GM19397 (cell line): ENCODE results near the gene PREP.

Experiments used
- ATAC-seq: cut with Tn5 transposase; IDR thresholded peaks from one replicate; pipeline ENCODE4 v1.9.1; 2021; ENCODE audit warnings: mild to moderate bottlenecking, moderate library complexity; ENCODE audit not compliant: unreplicated experiment

The PREP gene

DNA sequence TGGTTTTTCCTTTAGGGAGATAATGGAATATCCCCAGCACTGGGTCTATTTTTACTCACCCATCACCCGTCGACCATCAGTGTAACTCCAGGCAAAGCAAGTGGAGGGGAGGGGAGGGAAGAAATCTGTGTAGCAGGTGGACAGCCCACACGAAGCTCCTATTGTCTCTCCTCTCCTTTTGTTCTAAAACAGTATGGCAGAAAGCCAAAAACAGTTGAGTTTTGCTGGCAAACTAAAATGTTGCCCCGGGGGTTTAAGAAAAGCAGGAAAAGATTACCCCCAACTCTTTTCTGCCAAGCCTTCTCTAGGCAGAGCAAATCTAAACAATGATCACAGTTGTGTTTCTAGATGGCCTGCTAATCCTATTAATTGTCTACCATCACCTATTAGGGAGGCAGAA, 89.7 kb downstream of the PREP start:
- ATAC-seq, result no peak

DNA sequence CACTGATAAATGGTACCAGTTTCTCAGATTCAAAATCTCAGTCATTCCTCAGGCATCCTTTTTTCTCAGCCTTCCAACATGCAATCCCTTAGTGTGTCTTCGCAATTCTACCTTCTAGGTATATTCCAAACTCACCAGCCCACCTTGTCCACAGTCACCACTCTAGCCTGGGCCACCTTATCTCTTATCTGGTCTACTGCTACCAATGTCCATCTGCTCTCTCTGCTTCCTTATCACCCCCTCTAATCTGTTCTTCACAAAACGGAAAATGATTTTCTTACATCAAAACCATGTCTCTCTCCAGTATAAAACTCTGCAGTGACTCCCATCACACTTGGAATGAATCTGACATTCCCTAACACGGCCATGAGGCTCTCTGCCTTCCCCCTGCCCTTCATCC, 91.9 kb downstream of the PREP start:
- ATAC-seq, result no peak

DNA sequence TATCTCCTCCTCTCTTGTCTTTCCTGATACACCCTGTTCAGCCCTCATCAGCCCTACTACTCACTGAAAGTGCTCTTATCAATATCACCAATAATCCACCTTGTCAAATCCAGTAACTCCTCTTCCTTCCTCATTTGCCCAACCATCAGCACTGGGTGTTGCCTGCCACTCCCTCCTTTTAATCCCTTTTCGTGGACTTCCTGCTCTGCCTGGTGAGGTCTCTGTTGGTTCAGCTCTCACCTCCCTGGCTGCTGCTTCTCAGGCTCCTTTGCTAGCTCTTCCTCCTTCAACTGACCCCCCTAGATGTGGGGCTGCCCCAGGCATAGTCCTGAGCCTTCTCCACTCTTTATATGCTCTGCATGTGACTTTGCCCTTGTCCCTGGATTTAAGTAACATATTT, 92.5 kb downstream of the PREP start:
- no peak for ATAC-seq

DNA sequence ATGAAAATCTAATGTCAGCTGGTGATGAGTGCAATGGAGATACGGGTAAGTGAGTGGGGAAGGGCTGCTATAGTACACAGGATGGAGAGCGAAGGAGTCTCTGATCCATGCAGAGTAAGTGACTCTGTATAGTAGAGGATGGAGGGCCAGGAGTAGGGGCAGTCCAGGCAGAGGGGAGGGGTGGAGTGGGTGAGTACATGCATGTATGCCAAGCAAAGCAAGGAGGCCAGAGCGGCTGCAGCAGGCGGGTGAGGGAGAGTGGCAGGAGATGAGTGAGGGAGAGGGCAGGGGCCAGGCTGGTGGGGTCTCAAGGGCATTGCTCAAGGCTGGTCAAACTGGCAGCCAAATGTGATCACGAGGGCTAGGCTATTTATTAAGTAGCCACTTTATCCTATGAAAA, 94.0 kb downstream of the PREP start:
- no peak for ATAC-seq

DNA sequence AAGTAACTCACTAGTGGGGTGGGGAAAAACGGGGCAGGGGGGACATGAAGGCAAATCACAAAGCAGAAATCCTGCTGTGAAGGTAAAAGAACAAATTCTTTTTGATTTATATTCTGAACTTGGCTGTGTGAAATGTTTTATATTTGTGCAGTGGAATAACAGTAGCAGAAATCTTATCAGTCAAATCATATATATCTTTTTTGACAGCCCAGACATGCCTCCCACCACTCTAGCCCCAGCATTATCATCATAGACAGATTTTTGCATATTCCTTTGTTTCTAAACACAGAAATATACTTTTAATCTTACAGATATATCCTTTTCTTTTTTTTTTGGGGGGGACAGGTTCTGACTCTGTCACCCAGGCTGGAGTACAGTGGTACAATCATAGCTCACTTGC, 97.4 kb downstream of the PREP start:
- no peak for ATAC-seq

DNA sequence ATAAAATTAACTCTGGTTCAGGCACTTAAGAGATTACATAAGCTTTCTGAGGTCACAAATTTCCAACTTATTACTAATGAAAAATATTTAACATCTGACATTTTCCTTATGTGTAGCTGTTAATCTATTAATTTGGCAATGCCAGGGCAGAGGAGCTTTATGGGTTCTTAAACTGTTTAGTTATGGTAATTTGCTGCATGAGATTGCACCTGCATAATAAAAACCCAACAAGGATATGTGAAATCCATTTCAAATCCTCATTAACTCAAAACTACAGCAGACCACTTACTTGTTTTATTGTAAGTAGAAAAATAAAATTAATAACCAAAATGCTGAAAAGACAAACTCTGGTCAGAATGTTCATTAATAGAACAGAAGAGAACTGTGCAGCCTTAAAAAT, 98.1 kb downstream of the PREP start:
- ATAC-seq, result no peak

DNA sequence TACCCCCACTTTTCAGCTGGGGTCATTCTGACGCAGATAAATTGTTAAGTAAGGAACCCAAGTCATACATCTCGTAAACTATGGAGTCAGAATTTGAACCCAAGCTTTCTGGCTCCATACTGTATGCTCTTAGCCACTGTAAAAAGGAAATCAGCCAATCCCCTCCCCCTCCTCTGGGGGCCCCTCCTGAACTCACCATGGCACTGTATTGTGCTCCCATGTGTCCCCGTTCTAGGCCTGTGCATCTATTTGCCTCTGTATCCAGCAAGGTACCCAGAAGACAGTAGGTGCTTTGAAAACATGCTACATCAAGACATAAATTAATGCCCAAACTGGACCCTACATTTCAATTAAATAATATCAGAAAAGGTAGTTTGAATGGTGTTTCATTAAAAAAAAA, 98.5 kb downstream of the PREP start:
- no peak for ATAC-seq

DNA sequence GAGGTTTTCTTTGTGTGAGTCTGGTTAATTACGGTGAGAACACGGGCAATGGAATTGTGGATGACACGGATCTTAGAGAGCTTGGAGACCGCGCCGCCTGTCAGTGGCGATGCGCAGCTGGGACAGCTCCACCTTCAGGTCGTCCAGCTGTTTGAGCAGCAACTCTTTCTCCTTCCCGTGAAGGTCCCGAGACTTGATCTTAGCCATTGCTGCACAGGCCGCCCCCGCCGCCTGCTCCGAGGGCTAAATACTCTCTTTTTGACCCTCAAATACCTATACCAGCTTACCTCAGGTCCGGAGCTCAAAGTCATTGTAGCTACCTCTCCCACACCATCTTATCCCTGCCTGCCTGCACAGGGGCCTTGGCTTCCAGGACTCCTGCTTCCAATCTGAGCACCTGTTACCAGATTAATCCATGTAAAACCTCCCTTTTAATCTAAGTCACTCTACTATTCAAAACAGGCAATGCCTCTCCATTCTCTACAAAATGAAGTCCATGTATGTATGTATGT, 100.2 kb downstream of the PREP start:
- no peak for ATAC-seq

DNA sequence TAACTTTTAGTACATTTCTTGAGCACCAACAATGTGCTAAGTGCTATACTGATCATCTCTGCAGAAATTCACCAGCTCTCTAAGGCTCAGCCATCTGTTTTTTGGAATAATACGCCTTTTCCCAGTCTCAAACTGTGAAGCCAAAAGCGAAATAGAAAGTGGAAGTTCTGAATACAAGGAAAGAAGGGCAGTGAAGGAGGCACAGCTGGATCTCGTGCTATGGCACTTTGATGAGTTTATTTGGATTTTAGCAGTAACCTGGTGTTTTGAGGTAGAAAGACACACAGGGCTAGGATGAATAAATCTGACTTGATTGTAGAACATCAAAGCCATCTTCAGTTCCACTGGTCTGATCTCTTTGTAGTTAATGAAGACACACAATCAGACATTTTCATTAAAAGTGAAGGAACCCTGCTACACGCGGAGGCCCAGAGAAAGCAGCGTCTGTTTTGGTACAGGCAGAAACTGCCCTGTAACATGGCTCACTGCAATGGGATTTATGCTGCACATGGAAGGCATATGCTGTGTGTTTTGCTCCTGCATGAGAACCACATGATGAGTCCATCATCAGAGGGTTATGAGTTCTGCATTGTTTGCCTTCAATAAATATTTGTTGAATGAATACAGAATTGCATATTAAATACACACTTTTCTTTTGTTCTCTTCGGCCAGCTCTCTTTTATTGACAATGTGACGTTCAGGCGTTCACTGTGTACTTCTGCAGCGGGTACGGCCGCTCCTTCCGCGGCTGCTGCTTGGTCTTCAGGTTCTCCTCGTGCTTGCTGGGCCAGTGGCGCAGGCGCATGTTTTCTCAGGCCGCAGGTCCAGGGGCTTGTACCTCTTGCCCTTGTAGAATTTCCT, 100.9 kb downstream of the PREP start:
- ATAC-seq, result no peak

DNA sequence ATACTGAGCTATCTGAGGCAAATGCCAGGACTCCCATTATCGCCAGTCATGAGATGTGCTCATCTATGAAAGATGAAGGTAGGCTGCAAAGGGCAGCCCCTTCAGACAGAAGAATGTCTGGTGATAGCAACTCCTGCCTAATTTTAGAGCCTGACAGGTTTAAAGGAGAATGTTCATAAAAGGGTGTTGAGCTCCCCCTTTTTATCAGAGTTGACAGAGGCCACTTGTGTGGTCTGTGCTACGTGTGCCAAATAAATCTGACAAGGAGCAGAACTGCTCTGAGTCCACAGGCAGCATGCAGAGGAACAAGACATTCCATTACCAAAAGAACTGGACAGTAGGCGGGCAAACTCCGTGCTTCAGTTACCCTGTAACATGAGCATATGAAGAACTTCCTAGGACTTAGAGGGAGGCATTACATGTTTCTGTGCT, 101.8 kb downstream of the PREP start:
- ATAC-seq, result no peak

DNA sequence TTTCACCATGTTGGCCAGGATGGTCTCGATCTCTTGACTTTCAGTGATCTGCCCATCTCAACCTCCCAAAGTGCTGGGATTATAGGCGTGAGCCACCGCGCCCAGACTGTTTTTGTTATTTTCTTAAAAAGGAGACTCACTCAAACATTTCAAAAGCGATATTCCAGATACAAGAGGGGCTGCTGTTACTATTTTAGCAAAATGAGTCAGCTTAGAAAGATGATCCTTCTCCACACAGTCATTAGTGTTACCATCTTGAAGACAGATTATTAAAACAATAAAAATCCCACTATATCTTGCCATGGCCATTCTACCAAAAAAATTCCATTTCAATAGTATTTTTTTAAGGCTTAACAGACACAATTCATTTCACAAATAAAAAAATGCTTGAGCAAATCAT, 102.8 kb downstream of the PREP start:
- no peak for ATAC-seq

DNA sequence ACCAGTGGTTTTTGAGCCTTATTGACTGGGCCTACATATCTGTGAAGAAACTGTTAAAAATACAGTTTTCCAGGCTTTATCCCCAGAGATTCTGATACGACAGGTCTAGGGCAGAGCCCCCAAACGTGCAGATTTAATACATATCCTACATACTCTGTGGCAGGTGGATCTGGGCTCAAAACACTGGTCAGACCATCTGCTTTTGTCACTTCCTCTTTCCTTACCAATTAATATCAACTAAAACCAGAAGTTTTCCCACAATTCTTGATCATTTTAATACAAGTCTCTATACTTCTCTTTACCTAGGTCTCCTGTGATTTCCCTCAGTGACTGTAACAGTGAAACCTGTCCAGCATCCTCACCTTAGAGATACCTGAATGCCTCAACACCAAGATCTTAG, 108.8 kb downstream of the PREP start:
- no peak for ATAC-seq

DNA sequence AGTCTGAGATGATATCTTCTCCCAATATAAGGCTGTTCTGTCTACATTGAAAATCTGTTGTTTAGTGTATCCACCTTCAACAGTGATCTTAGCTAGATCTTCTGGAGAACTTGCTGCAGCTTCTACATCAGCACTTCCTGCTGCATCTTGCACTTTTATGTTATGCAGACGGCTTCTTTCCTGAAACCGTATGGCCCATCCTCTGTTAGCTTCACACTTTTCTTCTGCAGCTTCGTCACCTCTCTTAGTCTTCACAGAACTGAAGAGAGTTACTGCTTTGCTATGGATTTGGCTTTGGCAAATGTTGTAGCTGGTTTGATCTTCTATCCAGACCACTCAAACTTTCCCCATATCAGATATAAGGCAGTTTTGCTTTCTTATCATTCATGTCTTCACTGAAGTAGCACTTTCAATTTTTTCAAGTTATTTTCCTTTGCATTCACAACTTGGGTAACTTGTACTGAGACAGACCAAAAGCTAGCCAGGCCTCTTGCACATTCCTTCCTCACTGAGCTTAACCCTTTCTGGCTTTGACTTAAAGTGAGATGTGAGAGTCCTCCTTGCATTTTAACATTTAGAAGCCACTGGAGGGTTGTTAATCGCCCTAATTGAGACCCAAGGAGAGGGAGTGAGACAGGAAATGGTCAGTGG, 110.1 kb downstream of the PREP start:
- ATAC-seq, result no peak

DNA sequence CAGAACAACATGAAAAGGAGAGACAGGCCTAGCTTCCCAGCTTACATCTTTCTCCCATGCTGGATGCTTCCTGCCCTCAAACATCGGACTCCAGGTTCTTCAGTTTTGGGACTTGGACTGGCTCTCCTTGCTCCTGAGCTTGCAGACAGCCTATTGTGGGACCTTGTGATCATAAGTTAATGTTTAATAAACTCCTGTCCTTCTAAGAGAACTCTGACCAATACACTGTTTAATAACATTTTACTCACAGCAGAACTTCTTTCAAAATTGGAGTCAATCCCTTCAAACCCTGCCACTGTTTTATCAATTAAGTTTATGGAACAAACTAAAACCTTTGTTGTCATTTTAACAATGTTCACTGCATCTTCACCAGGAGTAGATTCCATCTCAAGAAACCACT, 111.4 kb downstream of the PREP start:
- no peak for ATAC-seq

DNA sequence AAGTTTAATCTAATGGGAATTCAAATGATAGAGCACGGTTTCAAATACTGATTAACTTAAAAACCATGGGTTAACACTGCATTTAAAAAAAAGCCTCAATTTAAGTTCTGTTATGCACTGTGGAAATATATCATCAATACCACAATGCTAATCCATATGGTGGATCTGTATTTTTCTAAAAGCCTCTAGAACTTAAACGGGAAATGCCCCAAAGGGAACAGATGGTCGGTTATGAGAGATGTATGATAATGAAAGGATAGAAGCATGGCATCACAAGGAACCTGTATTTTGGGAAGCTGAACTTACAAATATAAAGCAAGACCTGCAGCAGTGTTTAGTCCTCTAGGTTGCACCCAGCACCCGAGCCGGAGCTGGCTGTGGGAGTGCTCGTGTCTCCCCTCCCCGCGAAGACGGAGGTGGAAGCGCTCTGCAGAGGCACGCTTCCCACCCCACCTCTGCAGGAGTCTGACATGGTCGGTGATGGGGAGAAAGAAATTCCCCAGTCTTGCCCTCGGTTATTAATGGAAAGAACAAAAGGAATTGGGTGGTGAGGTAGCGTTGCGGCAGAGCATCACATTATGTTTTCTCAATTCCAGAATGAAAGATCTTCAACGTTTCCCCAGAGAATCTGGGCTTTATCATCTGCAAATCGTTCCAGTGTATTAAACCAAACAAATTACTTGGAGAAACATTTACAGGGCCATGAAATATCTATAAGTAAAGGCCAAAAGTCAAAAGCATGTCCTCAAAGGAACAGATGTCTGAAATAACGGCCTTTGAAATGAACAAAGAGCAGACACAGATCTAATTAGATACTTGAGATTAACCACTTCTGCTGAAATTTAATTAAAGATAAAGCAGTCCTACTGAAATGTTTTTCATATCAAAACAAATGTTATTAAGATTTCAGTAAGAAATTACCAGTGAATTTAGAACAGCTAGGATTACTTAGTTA, 120.0 kb downstream of the PREP start:
- ATAC-seq, result no peak

DNA sequence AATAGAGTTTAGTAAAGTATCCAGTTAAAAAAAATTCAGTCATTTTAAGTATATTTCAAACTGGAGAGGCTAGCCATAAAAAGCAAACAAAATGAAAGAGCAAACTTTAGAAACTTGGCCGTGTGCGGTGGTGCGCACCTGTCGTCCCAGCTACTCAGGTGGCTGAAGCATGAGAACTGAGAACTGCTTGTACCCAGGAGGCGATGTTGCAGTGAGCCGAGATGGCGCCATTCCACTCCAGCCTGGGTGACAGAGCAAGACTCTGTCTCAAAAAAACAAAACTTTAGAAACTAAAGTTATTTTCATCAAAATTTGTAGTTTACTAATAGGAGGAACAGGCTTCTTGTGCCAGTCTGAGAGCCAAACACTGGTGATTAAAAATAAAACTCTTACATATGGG, 122.8 kb downstream of the PREP start:
- no peak for ATAC-seq

DNA sequence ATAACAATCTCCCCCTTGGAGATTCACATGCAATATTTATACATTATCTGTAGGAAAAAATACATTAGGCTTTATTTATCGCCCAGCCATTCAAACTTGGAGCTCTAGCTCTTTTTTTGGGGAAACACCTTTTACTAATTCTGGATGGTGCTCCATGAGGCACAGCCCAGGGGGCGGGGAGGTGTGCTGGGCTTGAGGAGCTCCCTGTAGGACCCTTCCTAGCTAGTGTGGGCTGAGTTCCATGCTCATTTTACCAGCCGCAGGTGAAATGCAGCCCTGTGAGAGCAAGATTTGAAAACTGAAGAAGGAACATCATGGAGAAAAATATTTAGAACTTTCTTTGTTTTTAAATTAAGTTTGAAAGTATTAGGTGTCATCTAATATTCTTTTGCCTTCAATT, 123.4 kb downstream of the PREP start:
- ATAC-seq, result no peak

DNA sequence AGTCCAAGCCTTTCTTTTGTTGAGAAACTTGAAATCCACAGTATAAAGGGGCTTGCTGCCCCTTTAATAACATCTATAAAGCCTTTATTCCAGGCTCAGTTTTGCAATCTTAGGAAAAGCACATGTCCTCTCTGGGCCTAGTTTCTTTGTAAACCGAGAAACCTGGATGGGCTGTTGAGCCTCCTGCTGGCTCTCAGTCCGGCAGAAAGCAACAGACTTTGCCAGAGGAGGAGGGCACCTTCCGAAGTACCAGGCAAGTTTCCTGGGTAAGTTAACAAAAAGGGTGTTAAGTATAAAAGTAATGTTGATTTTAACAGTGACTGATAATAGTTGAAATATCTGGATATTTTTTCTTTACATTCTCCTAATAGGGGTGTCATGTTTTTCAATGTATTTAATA, 124.1 kb downstream of the PREP start:
- ATAC-seq, result no peak

DNA sequence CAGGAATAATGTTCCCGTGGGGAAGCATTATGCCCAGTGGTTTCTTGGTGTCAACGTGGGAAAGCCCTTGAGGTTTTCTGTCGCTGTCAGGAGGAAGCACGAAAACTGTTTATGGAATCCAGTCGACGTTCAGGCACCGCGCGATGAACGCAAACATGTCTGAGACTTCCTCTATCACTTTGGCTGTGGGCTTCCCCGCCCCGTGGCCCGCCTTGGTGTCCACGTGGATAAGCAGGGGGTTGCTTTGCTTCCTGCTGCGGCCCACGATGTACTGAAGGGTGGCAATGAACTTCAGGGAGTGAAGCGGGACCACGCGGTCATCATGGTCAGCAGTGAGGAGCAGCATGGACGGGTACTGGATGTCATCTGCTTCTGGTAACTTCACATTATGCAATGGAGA, 124.8 kb downstream of the PREP start:
- no peak for ATAC-seq

DNA sequence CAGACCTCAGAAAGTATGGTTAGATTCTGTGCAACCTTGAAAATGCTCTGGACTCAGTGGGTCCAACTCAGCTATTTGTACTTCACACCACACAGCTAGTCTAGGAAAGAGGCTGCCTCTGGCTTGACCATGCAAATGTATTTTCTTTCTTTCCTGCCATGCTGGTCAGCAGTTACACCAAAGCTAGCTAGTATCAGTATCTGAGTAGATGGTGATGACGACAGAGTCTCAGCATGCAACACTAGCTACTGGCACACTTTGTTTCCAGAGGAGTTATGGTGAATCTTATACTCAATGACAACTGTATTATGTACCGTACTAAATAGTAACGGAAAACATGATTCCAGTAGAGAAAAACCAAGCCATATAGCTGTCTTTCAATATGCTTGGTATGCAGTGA, 126.5 kb downstream of the PREP start:
- ATAC-seq, result no peak

DNA sequence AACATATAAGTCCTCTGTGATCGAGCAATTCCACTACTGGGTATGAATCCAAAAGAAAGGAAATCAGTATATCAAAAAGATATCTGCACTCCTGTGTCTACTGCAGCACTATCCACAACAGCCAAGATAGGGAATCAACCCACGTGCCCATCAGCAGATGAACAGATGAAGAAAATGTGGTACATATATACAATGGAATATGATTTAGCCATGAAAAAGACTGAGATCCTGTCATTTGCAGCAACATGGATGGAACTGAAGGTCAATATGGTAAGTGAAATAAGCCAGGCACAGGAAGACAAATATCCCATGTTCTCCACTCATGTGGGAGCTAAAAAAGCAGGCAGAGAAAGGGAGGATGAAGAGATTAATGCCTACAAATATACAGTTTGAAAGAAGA, 127.3 kb downstream of the PREP start:
- ATAC-seq, result no peak
